Vagina (tissue), 2 donors: ENCODE measurements around the gene NOL6. TPM values are rescaled to one million over a fixed set of nuclear protein-coding genes. Genes with fewer than 3 reads are reported as not detected.
A peak's percentile ranks its signal among the peaks of the same experiment; 100 is the strongest.

ENCODE experiments used
- DNase-seq, 2 donors: peaks; one replicate each; pipeline ENCODE4 v3.0.0-alpha.2; 2017; ENCODE audit errors: extremely low spot score in 2 of 2
- H3K27ac ChIP-seq: fragments of 200-600 bp; sonication (generic); one replicate; pipeline ENCODE4 v1.5.1; 2019
- H3K27me3 ChIP-seq: fragments of 200-600 bp; sonication (generic); one replicate; pipeline ENCODE4 v1.5.1; 2019
- H3K36me3 ChIP-seq, 2 donors: fragments of 200-600 bp; sonication (generic); one replicate each; pipeline ENCODE4 v1.5.1; 2017 to 2019
- H3K4me1 ChIP-seq: fragments of 200-600 bp; sonication (generic); one replicate; pipeline ENCODE4 v1.5.1; 2019
- H3K4me3 ChIP-seq, 2 donors: fragments of 200-600 bp; sonication (generic); 1 replicate in 1 of 2; 2 replicates in 1 of 2; pipeline ENCODE4 v1.5.1; 2016 to 2019
- H3K9me3 ChIP-seq: fragments of 200-600 bp; sonication (generic); one replicate; pipeline ENCODE4 v1.5.1; 2019
- POLR2A ChIP-seq, 2 donors: fragments of 450-650 bp; IDR thresholded peaks; one replicate each; pipeline ENCODE4 v1.6.1; 2017; ENCODE audit warnings: antibody characterized with exemption in 2 of 2, mild to moderate bottlenecking in 2 of 2, moderate library complexity in 2 of 2
- POLR2AphosphoS5 ChIP-seq, 2 donors: sonication (generic); formaldehyde crosslinking; IDR thresholded peaks; one replicate each; pipeline ENCODE4 v1.9.0; 2017; ENCODE audit warnings: antibody characterized with exemption in 2 of 2, mild to moderate bottlenecking in 2 of 2, low read depth in 1 of 2; ENCODE audit not compliant: insufficient read depth in 1 of 2
- intact Hi-C: fragments of 100-400 bp; cut with DNase I; formaldehyde crosslinking; loops from one replicate; pipeline ENCODE4 v1.15.1; 2023
- total RNA-seq: library from RNA; depleted of rRNA; stranded (reverse); fragments of >200 nt; gene quantifications from one replicate; pipeline ENCODE4 v1.2.3, GENCODE V29; 2016
- TF ChIP-seq, protein P1 (sequence below), 3 experiments: fragments of 450-650 bp in 2 of 3; fragments of 200-600 bp in 1 of 3; sonication (generic) in 1 of 3; IDR thresholded peaks; one replicate each; pipeline ENCODE4 v1.5.1; 2017 to 2019; ENCODE audit warnings: antibody characterized with exemption in 3 of 3, mild to moderate bottlenecking in 2 of 3, moderate library complexity in 2 of 3

Gene NOL6
- total RNA-seq, 1 donor from 2014 or later, result 25.3 TPM

GRCh38 chr9:33443464-33444154 lies 30.1 kb downstream of the NOL6 start:
- peaks cover 31% of the 10 kb centered on the region for H3K4me1 ChIP-seq
- DNase-seq, result no peak
- peak overlapping the region in 1 of 2 donors; percentile 49 for H3K4me3 ChIP-seq
- H3K9me3 ChIP-seq, result no peaks in the 10 kb centered on the region
- no peak for TF ChIP-seq POLR2AphosphoS5 (IDR thresholded peaks at IDR 0.05; ENCODE audit: insufficient read depth in 1 of 2, low read depth in 1 of 2)
- no peak for TF ChIP-seq POLR2A (IDR thresholded peaks at IDR 0.05)
- TF ChIP-seq, protein P1, sequence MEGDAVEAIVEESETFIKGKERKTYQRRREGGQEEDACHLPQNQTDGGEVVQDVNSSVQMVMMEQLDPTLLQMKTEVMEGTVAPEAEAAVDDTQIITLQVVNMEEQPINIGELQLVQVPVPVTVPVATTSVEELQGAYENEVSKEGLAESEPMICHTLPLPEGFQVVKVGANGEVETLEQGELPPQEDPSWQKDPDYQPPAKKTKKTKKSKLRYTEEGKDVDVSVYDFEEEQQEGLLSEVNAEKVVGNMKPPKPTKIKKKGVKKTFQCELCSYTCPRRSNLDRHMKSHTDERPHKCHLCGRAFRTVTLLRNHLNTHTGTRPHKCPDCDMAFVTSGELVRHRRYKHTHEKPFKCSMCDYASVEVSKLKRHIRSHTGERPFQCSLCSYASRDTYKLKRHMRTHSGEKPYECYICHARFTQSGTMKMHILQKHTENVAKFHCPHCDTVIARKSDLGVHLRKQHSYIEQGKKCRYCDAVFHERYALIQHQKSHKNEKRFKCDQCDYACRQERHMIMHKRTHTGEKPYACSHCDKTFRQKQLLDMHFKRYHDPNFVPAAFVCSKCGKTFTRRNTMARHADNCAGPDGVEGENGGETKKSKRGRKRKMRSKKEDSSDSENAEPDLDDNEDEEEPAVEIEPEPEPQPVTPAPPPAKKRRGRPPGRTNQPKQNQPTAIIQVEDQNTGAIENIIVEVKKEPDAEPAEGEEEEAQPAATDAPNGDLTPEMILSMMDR (IDR thresholded peaks at IDR 0.05), result no peak
- H3K27me3 ChIP-seq, result no peaks in the 10 kb centered on the region
- no peaks in the 10 kb centered on the region for H3K36me3 ChIP-seq
- intact Hi-C loops, result no loop called here
- H3K27ac ChIP-seq, result peak overlapping the region; percentile 6

DNA sequence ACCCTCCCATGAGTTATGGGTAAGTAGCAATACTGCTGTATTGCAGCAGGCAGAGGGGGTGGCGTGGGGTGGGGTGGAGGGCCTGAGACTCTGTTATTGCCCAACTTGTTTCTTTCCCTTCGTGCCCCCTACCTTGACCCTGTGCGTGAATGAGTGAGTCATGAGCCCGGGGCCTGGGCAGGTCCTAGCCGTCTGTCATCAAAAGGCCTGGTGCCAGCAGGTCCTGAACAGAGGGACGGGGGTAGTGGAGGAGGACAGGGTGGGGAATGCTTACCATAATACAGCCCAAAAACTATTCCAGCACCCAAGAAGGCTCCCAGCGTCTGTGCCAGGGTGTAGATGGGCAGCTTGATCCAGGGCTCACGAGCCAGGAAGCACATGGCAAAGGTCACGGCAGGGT lies 30.7 kb downstream of the NOL6 start:
- Histone ChIP-seq H3K27me3 (no peaks in the 10 kb centered on the region), H3K4me1 (peaks cover 25% of the 10 kb centered on the region), H3K9me3 (no peaks in the 10 kb centered on the region), H3K36me3 (no peaks in the 10 kb centered on the region), H3K4me3 (no peak overlapping the region), H3K27ac (peak overlapping the region; percentile 4)
- no peak for DNase-seq
- intact Hi-C loops, result no loop called here
- TF ChIP-seq, protein P1 (IDR thresholded peaks at IDR 0.05), result no peak
- TF ChIP-seq POLR2AphosphoS5 (IDR thresholded peaks at IDR 0.05; ENCODE audit: insufficient read depth in 1 of 2, low read depth in 1 of 2), result peak in 1 of 2 donors; percentile 21

GRCh38 chr9:33442125-33442524 lies 31.6 kb downstream of the NOL6 start:
- H3K9me3 ChIP-seq, result no peaks in the 10 kb centered on the region
- TF ChIP-seq POLR2AphosphoS5 (IDR thresholded peaks at IDR 0.05; ENCODE audit: insufficient read depth in 1 of 2, low read depth in 1 of 2) (no peak), POLR2A (IDR thresholded peaks at IDR 0.05) (no peak)
- TF ChIP-seq, protein P1 (IDR thresholded peaks at IDR 0.05), result no peak
- H3K27ac ChIP-seq, result peak overlapping the region; percentile 48
- peaks cover 25% of the 10 kb centered on the region for H3K4me1 ChIP-seq
- no peak overlapping the region for H3K4me3 ChIP-seq
- intact Hi-C loops, result no loop called here
- no peak for DNase-seq
- H3K27me3 ChIP-seq, result no peaks in the 10 kb centered on the region
- no peaks in the 10 kb centered on the region for H3K36me3 ChIP-seq

DNA sequence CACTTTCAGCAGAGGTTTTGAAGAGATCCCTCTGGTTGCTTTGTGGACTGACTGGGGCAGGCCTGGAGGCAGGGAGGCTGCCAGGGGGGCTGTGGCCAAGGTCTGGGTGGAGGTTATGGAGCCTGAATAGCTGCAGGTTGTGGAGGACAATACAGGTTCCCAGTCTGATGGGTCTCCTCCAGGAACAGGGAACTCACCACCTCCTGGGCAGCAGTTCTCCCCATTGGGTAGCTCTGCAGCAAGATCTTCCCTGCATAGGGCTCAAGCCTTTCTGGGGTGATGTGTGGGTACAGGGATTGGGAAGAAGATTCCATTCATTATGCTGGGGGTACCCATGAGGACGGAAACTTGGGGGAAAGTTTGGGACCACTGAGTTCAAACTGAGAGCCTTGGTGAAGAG lies 33.1 kb downstream of the NOL6 start:
- Histone ChIP-seq H3K36me3 (no peaks in the 10 kb centered on the region), H3K9me3 (no peaks in the 10 kb centered on the region), H3K27me3 (no peaks in the 10 kb centered on the region), H3K27ac (no peak overlapping the region), H3K4me3 (no peak overlapping the region), H3K4me1 (peaks cover 33% of the 10 kb centered on the region)
- intact Hi-C loops, result no loop called here
- no peak for DNase-seq
- TF ChIP-seq, protein P1 (IDR thresholded peaks at IDR 0.05), result no peak
- TF ChIP-seq POLR2A (IDR thresholded peaks at IDR 0.05) (no peak), POLR2AphosphoS5 (IDR thresholded peaks at IDR 0.05; ENCODE audit: insufficient read depth in 1 of 2, low read depth in 1 of 2) (no peak)

- H3K9me3 ChIP-seq, result no peaks in the 10 kb centered on the region
- intact Hi-C loops, result no loop called here
- no peak overlapping the region for H3K4me3 ChIP-seq
- no peak for DNase-seq
- no peaks in the 10 kb centered on the region for H3K36me3 ChIP-seq
- H3K4me1 ChIP-seq, result peaks cover 33% of the 10 kb centered on the region
- H3K27ac ChIP-seq, result no peak overlapping the region
- H3K27me3 ChIP-seq, result no peaks in the 10 kb centered on the region
- TF ChIP-seq, protein P1 (IDR thresholded peaks at IDR 0.05), result no peak
- TF ChIP-seq POLR2A (IDR thresholded peaks at IDR 0.05), result no peak
- TF ChIP-seq POLR2AphosphoS5 (IDR thresholded peaks at IDR 0.05; ENCODE audit: insufficient read depth in 1 of 2, low read depth in 1 of 2), result no peak
Observed at GRCh38 chr9:33440204-33440603, 33.5 kb downstream of the NOL6 start.
